A549 (cell line): ENCODE results near the gene EML1.

ENCODE experiments used
- BHLHE40 ChIP-seq: IDR thresholded peaks from 2 replicates; pipeline ENCODE4 v1.6.1; 2012; ENCODE audit warnings: low read depth, low read length, inconsistent platforms
- EP300 ChIP-seq, 2 experiments: fragments of >200 bp; sonication (Bioruptor Twin); formaldehyde crosslinking; IDR thresholded peaks; 2 replicates in 1 of 2; 3 replicates in 1 of 2; pipeline ENCODE4 v1.6.1; 2016 to 2017
- TF ChIP-seq, protein P1 (sequence below): IDR thresholded peaks from 2 replicates; pipeline ENCODE4 v1.6.1; 2012
- TF ChIP-seq, protein P2 (sequence below): fragments of >200 bp; sonication (Bioruptor Twin); formaldehyde crosslinking; IDR thresholded peaks from 3 replicates; pipeline ENCODE4 v1.5.1; 2016

DNA sequence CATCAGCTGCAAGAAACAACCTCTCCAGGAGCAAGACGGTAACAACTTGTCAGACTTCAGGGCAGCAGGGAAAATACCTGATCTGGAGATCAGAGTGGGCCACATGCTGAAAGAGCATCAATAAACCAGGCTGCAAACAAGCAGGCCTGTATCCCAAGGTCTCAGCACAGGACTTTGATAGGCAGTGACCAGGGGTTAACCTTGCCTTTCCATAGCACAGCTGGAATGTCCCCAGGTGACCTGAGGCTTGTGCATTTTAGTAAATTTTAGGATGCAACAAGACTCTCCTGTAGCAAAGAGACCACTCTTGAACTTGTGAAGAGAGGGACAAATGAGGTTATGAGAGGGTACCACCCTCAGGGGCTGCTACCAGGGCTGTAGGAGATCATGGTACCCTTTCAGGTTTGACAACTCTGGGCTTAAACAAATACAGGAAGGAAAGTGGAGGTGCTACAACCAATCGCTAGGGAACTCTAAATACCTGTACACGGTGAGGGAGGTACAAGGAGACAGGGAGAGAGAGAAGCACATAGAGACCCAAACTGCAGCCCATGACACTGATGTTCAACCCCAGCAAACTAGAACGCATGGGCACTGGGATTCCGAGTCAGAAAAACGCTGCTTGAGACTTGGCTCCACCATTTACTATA, 176.6 kb downstream of the EML1 start:
- TF ChIP-seq EP300 (IDR thresholded peaks at IDR 0.05), result no peak
- TF ChIP-seq, protein P1, sequence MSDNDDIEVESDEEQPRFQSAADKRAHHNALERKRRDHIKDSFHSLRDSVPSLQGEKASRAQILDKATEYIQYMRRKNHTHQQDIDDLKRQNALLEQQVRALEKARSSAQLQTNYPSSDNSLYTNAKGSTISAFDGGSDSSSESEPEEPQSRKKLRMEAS, result no peak
- TF ChIP-seq, protein P2, sequence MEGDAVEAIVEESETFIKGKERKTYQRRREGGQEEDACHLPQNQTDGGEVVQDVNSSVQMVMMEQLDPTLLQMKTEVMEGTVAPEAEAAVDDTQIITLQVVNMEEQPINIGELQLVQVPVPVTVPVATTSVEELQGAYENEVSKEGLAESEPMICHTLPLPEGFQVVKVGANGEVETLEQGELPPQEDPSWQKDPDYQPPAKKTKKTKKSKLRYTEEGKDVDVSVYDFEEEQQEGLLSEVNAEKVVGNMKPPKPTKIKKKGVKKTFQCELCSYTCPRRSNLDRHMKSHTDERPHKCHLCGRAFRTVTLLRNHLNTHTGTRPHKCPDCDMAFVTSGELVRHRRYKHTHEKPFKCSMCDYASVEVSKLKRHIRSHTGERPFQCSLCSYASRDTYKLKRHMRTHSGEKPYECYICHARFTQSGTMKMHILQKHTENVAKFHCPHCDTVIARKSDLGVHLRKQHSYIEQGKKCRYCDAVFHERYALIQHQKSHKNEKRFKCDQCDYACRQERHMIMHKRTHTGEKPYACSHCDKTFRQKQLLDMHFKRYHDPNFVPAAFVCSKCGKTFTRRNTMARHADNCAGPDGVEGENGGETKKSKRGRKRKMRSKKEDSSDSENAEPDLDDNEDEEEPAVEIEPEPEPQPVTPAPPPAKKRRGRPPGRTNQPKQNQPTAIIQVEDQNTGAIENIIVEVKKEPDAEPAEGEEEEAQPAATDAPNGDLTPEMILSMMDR, result no peak
- no peak for TF ChIP-seq BHLHE40
